ENCODE measurements around the gene C9orf152.

- no peak for TF ChIP-seq CTCF (IDR thresholded peaks at IDR 0.05)
- no peak for TF ChIP-seq EZH2 (IDR thresholded peaks at IDR 0.05)
- TF ChIP-seq EZH2phosphoT487 (IDR thresholded peaks at IDR 0.05): no peak
Measured at GRCh38 chr9:110251212-110251611, 43.3 kb upstream of the C9orf152 start.
